Hair follicle dermal papilla cell (primary cell): Measurements from ENCODE around the gene EGLN3. TPM values are rescaled to one million over a fixed set of nuclear protein-coding genes. Genes with fewer than 3 reads are reported as not detected.

ENCODE experiments used
- total RNA-seq: library from RNA; depleted of rRNA; stranded (reverse); fragments of >200 nt; gene quantifications from 2 replicates; pipeline ENCODE4 v1.2.3, GENCODE V29; 2012

Gene EGLN3
- 0.12 and 0.32 TPM in 2 replicates for total RNA-seq

DNA sequence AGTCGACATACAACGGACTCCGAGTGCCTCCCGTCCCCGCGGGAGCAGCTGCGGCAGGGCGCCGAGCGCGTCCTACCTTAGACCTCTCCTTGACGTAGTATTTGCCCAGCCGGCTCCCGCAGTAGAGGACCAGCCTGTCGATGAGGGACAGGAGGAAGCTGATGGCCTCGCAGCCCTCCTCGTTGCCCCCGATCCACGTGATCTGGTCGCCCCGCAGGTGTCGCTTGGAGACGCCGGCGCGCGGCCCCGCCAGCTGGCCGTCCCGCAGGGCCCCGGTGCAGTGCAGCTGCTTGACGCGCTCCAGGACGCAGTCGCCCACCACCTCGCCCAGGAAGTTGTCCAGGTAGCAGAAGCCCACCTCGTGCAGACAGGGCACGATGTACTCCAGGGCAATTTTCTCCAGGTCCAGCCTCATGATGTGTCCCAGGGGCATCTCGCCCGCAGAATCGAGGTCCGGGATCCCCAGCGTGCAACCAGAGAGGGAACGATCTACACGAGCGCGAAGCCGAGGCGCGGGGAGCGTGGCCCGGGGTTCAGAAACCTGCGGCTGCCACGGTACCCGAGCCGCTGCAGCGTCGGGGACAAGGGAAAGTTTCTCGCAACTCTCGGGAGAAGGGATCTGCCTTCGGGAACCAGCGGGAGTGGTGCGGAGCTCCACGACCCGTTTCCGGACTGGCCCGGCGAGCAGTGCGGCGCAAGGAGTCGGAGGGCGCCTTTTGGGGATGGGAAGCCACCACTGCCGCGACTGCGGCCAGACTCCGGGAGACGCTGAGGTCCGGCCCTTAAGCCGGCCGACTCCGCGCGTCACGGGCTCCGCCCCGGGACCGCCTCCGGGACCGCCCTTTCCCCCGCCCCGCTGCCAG lies at the start of gene EGLN3:
TSS of gene EGLN3 (minus strand) at position 755 of the 863 bp plus-strand sequence. CDS start at position 433, 322 bp downstream.

